Measurements from ENCODE around the gene C1QTNF5. TPM values are rescaled to one million over a fixed set of nuclear protein-coding genes. Genes with fewer than 3 reads are reported as not detected.
A peak's percentile ranks its signal among the peaks of the same experiment; 100 is the strongest.
"Not testable (repeated sequence)": the region's sequence is repeated elsewhere in the genome, so short reads cannot be mapped to it uniquely, and the experiment has no call there.

C1QTNF5 gene, protein sequence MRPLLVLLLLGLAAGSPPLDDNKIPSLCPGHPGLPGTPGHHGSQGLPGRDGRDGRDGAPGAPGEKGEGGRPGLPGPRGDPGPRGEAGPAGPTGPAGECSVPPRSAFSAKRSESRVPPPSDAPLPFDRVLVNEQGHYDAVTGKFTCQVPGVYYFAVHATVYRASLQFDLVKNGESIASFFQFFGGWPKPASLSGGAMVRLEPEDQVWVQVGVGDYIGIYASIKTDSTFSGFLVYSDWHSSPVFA
- total RNA-seq, result not detected

- Mint-ChIP-seq H3K4me3 (no peak within 1 kb of the TSS), H3K27me3 (ENCODE audit: low read depth) (peaks cover 27% of the 10 kb centered on the region), H3K36me3 (ENCODE audit: low read depth) (peaks cover 9% of the 10 kb centered on the region), H3K4me1 (ENCODE audit: low read depth) (peaks cover 31% of the 10 kb centered on the region), H3K27ac (no peak within 1 kb of the TSS), H3K9me3 (no peaks in the 10 kb centered on the region)
- CTCF ChIA-PET, result interaction anchor here (0.5 to 5.0 kb wide), 17 partner anchors 9 to 327 kb away, joined by 3 to 70 read pairs (median 3); no protein-coding TSS in a partner anchor
- no peak for DNase-seq
- intact Hi-C loops (cut with micrococcal nuclease), result no loop called here
Measured at GRCh38 chr11:119340335-119341221, at the start of gene C1QTNF5. TSS of gene C1QTNF5 (minus strand) at chr11:119340883. CDS start at chr11:119340397, 486 bp downstream.

DNA sequence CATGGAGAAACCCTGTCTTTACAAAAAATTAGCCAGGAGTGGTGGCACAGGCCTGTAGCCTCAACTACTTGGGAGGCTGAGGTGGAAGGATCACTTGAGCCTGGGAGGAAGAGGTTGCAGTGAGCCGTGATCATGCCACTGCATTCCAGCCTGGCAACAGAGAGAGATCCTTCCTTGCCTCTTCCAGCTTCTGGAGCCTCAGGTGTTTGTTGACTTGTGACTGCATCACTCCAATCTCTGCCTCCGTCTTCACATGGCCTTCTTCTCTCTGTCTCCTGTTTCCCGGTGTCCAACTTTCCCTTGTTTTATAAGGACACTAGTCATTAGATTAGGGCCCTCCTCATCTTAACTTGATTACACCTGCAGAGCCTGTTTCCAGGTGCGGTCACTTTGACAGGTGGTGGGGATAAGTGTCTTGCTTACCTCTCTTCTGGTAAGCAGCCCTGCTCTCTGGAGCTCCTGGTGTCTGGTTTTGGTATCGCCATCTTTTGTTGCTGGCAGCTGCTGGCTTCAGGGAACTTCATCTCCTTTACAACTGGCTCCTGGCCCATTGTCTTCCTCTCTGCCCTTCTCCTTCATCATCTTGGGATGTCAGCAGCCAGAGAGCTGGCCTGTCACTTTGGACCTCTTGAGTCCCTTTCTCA, 49.0 kb upstream of the C1QTNF5 start:
- Mint-ChIP-seq H3K27ac (no peak overlapping the region), H3K27me3 (ENCODE audit: low read depth) (peaks cover under 1% of the 10 kb centered on the region), H3K4me3 (no peak overlapping the region), H3K36me3 (ENCODE audit: low read depth) (no peaks in the 10 kb centered on the region), H3K9me3 (no peaks in the 10 kb centered on the region), H3K4me1 (ENCODE audit: low read depth) (no peaks in the 10 kb centered on the region)
- CTCF ChIA-PET, result interaction anchor here (0.7 to 0.9 kb wide), 2 partner anchors 14 to 81 kb away, joined by 3 read pairs; no protein-coding TSS in a partner anchor
- DNase-seq, result peak; percentile 34
- intact Hi-C loops (cut with micrococcal nuclease), result no loop called here

DNA sequence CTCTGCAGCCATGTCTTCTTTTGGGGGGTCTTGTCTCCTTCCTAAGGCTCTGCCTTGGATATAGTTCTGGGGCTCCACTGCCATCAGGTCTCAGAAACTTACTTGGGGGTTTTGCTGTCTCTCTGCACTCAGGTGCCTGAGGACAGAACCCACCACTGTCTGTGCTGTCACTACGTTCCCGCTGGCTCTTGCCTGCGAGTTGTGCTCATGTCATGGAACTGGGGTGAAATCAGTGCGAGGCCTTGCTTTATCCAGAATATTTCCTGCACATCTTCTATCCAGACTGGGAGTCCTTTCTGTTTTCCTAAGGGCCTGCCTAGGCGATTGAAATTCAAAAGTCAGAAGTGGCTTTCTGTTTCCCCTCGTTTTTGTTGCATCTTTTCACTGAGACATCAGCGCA, 47.4 kb upstream of the C1QTNF5 start:
- Mint-ChIP-seq H3K4me3 (no peak overlapping the region), H3K4me1 (ENCODE audit: low read depth) (no peaks in the 10 kb centered on the region), H3K9me3 (no peaks in the 10 kb centered on the region), H3K27ac (no peak overlapping the region), H3K36me3 (ENCODE audit: low read depth) (no peaks in the 10 kb centered on the region), H3K27me3 (ENCODE audit: low read depth) (no peaks in the 10 kb centered on the region)
- intact Hi-C loops (cut with micrococcal nuclease), result no loop called here
- no peak for DNase-seq
- CTCF ChIA-PET, result no interaction called here

- Mint-ChIP-seq H3K4me1 (ENCODE audit: low read depth) (peaks cover 5% of the 10 kb centered on the region), H3K27ac (no peak overlapping the region), H3K36me3 (ENCODE audit: low read depth) (no peaks in the 10 kb centered on the region), H3K27me3 (ENCODE audit: low read depth) (no peaks in the 10 kb centered on the region), H3K4me3 (no peak overlapping the region), H3K9me3 (no peaks in the 10 kb centered on the region)
- CTCF ChIA-PET, result interaction anchor here (1.0 to 11.9 kb wide), 5 partner anchors 9 to 92 kb away, joined by 3 to 132 read pairs (median 6); no protein-coding TSS in a partner anchor
- no peak for DNase-seq
- intact Hi-C loops (cut with micrococcal nuclease), result no loop called here
Measured at GRCh38 chr11:119384332-119384731, 43.6 kb upstream of the C1QTNF5 start.

DNA sequence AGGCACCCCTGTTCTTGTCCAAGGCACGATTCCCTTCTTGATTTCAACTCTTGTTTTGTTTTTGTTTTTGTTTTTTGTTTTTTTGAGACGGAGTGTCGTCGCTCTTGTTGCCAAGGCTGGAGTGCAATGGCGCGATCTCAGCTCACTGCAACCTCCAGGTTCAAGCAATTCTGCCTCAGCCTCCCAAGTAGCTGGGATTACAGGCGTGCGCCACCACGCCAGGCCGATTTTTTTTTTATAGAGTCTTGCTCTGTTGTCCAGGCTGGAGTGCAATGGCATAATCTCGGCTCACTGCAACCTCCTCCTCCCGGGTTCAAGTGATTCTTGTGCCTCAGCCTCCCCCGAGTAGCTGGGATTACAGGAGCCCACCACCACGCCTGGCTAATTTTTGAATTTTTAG, 41.8 kb upstream of the C1QTNF5 start:
- H3K36me3 Mint-ChIP-seq (ENCODE audit: low read depth); H3K27me3 Mint-ChIP-seq (ENCODE audit: low read depth); H3K4me3 Mint-ChIP-seq; DNase-seq; H3K27ac Mint-ChIP-seq; intact Hi-C loops (cut with micrococcal nuclease); H3K9me3 Mint-ChIP-seq; H3K4me1 Mint-ChIP-seq (ENCODE audit: low read depth): not testable (repeated sequence)
- CTCF ChIA-PET, result interaction anchor here (0.7 to 11.9 kb wide), 6 partner anchors 19 to 92 kb away, joined by 3 to 132 read pairs (median 12); partner anchors contain the start of gene RNF26

DNA sequence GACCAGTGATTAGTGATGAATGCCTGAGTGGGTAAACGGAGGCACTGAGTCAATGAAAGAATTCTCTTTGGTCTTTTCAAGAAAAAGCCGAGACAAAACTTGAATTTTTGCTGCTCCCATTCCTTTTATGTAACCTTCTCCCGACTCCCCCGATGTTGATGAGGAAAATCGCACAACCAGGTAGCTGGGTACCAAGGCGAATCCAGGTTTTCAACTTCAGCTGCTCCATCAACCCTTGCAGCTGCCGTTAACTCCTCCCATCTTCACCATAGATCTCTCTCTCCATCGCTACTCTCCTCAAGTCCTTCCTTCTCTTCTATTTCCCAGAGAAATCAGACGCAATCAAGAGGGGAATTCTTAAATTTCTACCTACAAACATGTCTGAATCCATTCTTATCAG, 41.4 kb upstream of the C1QTNF5 start:
- H3K9me3 Mint-ChIP-seq, result no peaks in the 10 kb centered on the region
- H3K36me3 Mint-ChIP-seq (ENCODE audit: low read depth), result no peaks in the 10 kb centered on the region
- CTCF ChIA-PET, result interaction anchor here (0.5 to 11.9 kb wide), 9 partner anchors 17 to 121 kb away, joined by 3 to 132 read pairs (median 9); partner anchors contain the start of gene RNF26
- H3K4me3 Mint-ChIP-seq, result no peak overlapping the region
- no peaks in the 10 kb centered on the region for H3K27me3 Mint-ChIP-seq (ENCODE audit: low read depth)
- peaks cover 5% of the 10 kb centered on the region for H3K4me1 Mint-ChIP-seq (ENCODE audit: low read depth)
- no peak for DNase-seq
- no peak overlapping the region for H3K27ac Mint-ChIP-seq
- intact Hi-C loops (cut with micrococcal nuclease), result no loop called here

- no peaks in the 10 kb centered on the region for H3K36me3 Mint-ChIP-seq (ENCODE audit: low read depth)
- H3K4me3 Mint-ChIP-seq, result no peak within 1 kb of the TSS
- no peaks in the 10 kb centered on the region for H3K9me3 Mint-ChIP-seq
- intact Hi-C loops (cut with micrococcal nuclease), result loop anchor here (1.0 kb wide), 4 partner anchors 25 to 93 kb away; partner anchors contain the start of gene RNF26
- CTCF ChIA-PET, result interaction anchor here (0.5 to 11.9 kb wide), 16 partner anchors 9 to 120 kb away, joined by 3 to 132 read pairs (median 4); partner anchors contain the start of gene RNF26
- H3K27ac Mint-ChIP-seq, result no peak within 1 kb of the TSS
- H3K4me1 Mint-ChIP-seq (ENCODE audit: low read depth), result peaks cover 5% of the 10 kb centered on the region
- peak; percentile 97 for DNase-seq
- H3K27me3 Mint-ChIP-seq (ENCODE audit: low read depth), result no peaks in the 10 kb centered on the region
Measured at GRCh38 chr11:119381181-119381988, 40.7 kb upstream of the C1QTNF5 start, which contains the start of gene USP2. TSS of gene USP2 (minus strand) at chr11:119381690. CDS start at chr11:119373480, 8,210 bp downstream.

GRCh38 chr11:119380827-119381180, 40.1 kb upstream of the C1QTNF5 start:
- H3K9me3 Mint-ChIP-seq, result no peaks in the 10 kb centered on the region

GRCh38 chr11:119380160-119380826, 39.6 kb upstream of the C1QTNF5 start:
- DNase-seq, result no peak
- Mint-ChIP-seq H3K4me1 (ENCODE audit: low read depth) (peaks cover 5% of the 10 kb centered on the region), H3K27ac (no peak overlapping the region), H3K36me3 (ENCODE audit: low read depth) (no peaks in the 10 kb centered on the region), H3K9me3 (no peaks in the 10 kb centered on the region), H3K27me3 (ENCODE audit: low read depth) (no peaks in the 10 kb centered on the region), H3K4me3 (no peak overlapping the region)
- CTCF ChIA-PET, result interaction anchor here (0.6 to 11.9 kb wide), 9 partner anchors 9 to 475 kb away, joined by 3 to 132 read pairs (median 5); no protein-coding TSS in a partner anchor
- intact Hi-C loops (cut with micrococcal nuclease), result no loop called here

More at GRCh38 chr11:119380827-119381180, 40.1 kb upstream of the C1QTNF5 start:
- no peak for DNase-seq
- Mint-ChIP-seq H3K27ac (no peak overlapping the region), H3K4me1 (ENCODE audit: low read depth) (peaks cover 5% of the 10 kb centered on the region), H3K36me3 (ENCODE audit: low read depth) (no peaks in the 10 kb centered on the region), H3K27me3 (ENCODE audit: low read depth) (no peaks in the 10 kb centered on the region), H3K4me3 (no peak overlapping the region)
- CTCF ChIA-PET, result interaction anchor here (0.6 to 11.9 kb wide), 14 partner anchors 9 to 475 kb away, joined by 3 to 132 read pairs (median 5); partner anchors contain the start of gene RNF26
- intact Hi-C loops (cut with micrococcal nuclease), result loop anchor here (1.0 kb wide), 4 partner anchors 25 to 93 kb away; partner anchors contain the start of gene RNF26

DNA sequence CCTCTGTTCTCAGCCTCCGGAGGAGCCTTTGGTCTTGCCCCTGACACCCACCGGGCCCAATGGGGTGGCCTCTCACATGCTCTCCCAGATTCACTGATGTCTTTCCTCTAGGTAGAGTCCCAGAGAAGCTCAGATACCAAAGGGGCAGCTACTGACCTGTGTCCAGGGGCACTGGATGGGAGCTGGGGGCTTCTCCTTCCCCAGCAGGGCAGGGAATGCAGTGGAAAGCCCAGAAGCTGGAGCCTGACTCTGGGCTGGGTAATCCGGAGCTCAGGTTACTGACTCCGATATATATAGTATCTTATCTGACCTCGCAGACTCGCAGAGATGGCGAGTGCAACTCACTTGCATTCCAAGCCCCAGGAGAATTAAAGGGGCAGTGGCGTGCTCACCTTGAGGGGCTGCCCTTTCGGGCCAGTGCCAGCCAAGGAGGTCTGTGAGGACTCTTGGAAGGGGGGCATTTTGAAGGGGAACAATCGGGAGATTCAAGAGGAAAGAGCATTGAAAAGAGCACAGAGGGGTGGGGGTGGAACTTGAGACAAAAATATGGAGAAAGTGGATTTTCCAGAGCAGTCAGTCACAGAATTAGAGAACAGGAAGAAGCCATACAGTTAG, 38.3 kb upstream of the C1QTNF5 start:
- H3K4me1 Mint-ChIP-seq (ENCODE audit: low read depth), result peaks cover 5% of the 10 kb centered on the region
- no peak overlapping the region for H3K27ac Mint-ChIP-seq
- CTCF ChIA-PET, result interaction anchor here (0.8 to 11.9 kb wide), 2 partner anchors 22 to 102 kb away, joined by 3 to 132 read pairs; no protein-coding TSS in a partner anchor
- no peaks in the 10 kb centered on the region for H3K27me3 Mint-ChIP-seq (ENCODE audit: low read depth)
- H3K9me3 Mint-ChIP-seq, result no peaks in the 10 kb centered on the region
- DNase-seq, result no peak
- H3K36me3 Mint-ChIP-seq (ENCODE audit: low read depth), result no peaks in the 10 kb centered on the region
- intact Hi-C loops (cut with micrococcal nuclease), result no loop called here
- no peak overlapping the region for H3K4me3 Mint-ChIP-seq
